B cell (primary cell): ENCODE results near the gene COQ3. TPM values are rescaled to one million over a fixed set of nuclear protein-coding genes. Genes with fewer than 3 reads are reported as not detected.

Experiments
- ATAC-seq: fragments of 200-7000 bp; cut with Tn5 transposase; one replicate; pipeline ENCODE4 v1.10.0; 2021; ENCODE audit warnings: low read depth, mild to moderate bottlenecking, moderate number of reproducible peaks, moderate library complexity
- CTCF ChIA-PET: fragments of 350-600 bp; sonication (Branson Sonifier 250); formaldehyde crosslinking; loops from one replicate; lab custom pipeline; 2021; ENCODE audit warnings: antibody characterized with exemption, inconsistent platforms; lab: Charles Lee
- POLR2A ChIA-PET: fragments of 350-600 bp; sonication (Branson Sonifier 250); formaldehyde crosslinking; loops from one replicate; lab custom pipeline; 2021; ENCODE audit warnings: antibody characterized with exemption; lab: Charles Lee
- DNase-seq: peaks from one replicate; pipeline ENCODE4 v3.0.0; 2013
- H2AFZ ChIP-seq: 2 replicates; pipeline ENCODE4 v1.6.1; 2012; ENCODE audit warnings: mild to moderate bottlenecking, low read depth, low read length; ENCODE audit not compliant: insufficient read depth, poor library complexity, severe bottlenecking
- H3K27ac ChIP-seq, 2 donors: 1 replicate in 1 of 2; 2 replicates in 1 of 2; pipeline ENCODE4 v1.5.1; 2012 to 2013; ENCODE audit warnings: low read length in 2 of 2, mild to moderate bottlenecking in 2 of 2, moderate library complexity in 1 of 2
- H3K27me3 ChIP-seq, 4 experiments: fragments of 200-600 bp in 1 of 4; sonication (generic) in 1 of 4; replicated peaks in 1 of 4; 1 replicate in 2 of 4; 2 replicates in 2 of 4; pipeline versions ENCODE4 v1.6.1 to v1.7.0; 2013 to 2016; ENCODE audit warnings: low read length in 3 of 4, mild to moderate bottlenecking in 2 of 4, mixed read lengths in 1 of 4, moderate library complexity in 1 of 4; ENCODE audit not compliant: insufficient read depth in 4 of 4, control insufficient read depth in 3 of 4; ENCODE audit errors: control extremely low read depth in 1 of 4
- H3K36me3 ChIP-seq, 2 experiments: replicated peaks in 1 of 2; 1 replicate in 1 of 2; 2 replicates in 1 of 2; pipeline versions ENCODE4 v1.6.1 to v1.7.1; 2013; ENCODE audit warnings: low read length in 1 of 2; ENCODE audit not compliant: insufficient read depth in 2 of 2, control insufficient read depth in 1 of 2; ENCODE audit errors: control extremely low read depth in 1 of 2, extremely low read depth in 1 of 2
- H3K4me1 ChIP-seq, 2 donors: fragments of 200-600 bp in 1 of 2; sonication (generic) in 1 of 2; 1 replicate in 1 of 2; 2 replicates in 1 of 2; pipeline versions ENCODE4 v1.5.1 to v1.6.1; 2013 to 2017; ENCODE audit warnings: low read length in 2 of 2; ENCODE audit not compliant: control insufficient read depth in 2 of 2, insufficient read depth in 2 of 2
- H3K4me2 ChIP-seq: replicated peaks from 2 replicates; pipeline ENCODE3; 2012; ENCODE audit warnings: mild to moderate bottlenecking, low read depth, low read length; ENCODE audit not compliant: poor library complexity, severe bottlenecking
- H3K4me3 ChIP-seq, 5 experiments: fragments of 200-600 bp in 1 of 5; sonication (generic) in 1 of 5; 1 replicate in 3 of 5; 2 replicates in 2 of 5; pipeline versions ENCODE4 v1.5.1 to v1.7.0; 2011 to 2016; ENCODE audit warnings: low read length in 4 of 5, mild to moderate bottlenecking in 4 of 5, low read depth in 2 of 5, control low read depth in 1 of 5, moderate library complexity in 1 of 5; ENCODE audit not compliant: insufficient read depth in 1 of 5; ENCODE audit errors: control extremely low read depth in 1 of 5, extremely low read depth in 1 of 5
- H3K79me2 ChIP-seq: fragments of 200-600 bp; sonication (generic); one replicate; pipeline ENCODE4 v1.6.0; 2016; ENCODE audit warnings: low read length; ENCODE audit not compliant: control insufficient read depth, insufficient read depth
- H3K9ac ChIP-seq: fragments of 200-600 bp; sonication (generic); 2 replicates; pipeline ENCODE4 v1.6.1; 2017; ENCODE audit warnings: mild to moderate bottlenecking, low read length, moderate library complexity
- H3K9me3 ChIP-seq, 3 donors: one replicate each; pipeline versions ENCODE4 v1.6.1 to v1.7.1; 2013; ENCODE audit warnings: low read length in 2 of 3; ENCODE audit not compliant: control insufficient read depth in 2 of 3, insufficient read depth in 1 of 3; ENCODE audit errors: control extremely low read depth in 1 of 3
- H4K20me1 ChIP-seq: 2 replicates; pipeline ENCODE4 v1.6.0; 2012; ENCODE audit warnings: mild to moderate bottlenecking, low read length; ENCODE audit not compliant: insufficient read depth, control insufficient read depth, poor library complexity, severe bottlenecking
- H3K27ac Mint-ChIP-seq: one replicate; pipeline ENCODE4 v1.8.0; 2021; ENCODE audit warnings: mixed read lengths
- H3K27me3 Mint-ChIP-seq: one replicate; pipeline ENCODE4 v1.8.0; 2021; ENCODE audit warnings: mixed read lengths
- H3K4me1 Mint-ChIP-seq: one replicate; pipeline ENCODE4 v1.8.0; 2021; ENCODE audit warnings: mixed read lengths
- H3K4me3 Mint-ChIP-seq: one replicate; pipeline ENCODE4 v1.8.0; 2021; ENCODE audit warnings: mixed read lengths
- H3K9me3 Mint-ChIP-seq: one replicate; pipeline ENCODE4 v1.8.0; 2022; ENCODE audit warnings: mixed read lengths; ENCODE audit not compliant: insufficient read depth
- EZH2 ChIP-seq: IDR thresholded peaks from 2 replicates; pipeline ENCODE4 v1.6.1; 2012; ENCODE audit warnings: borderline replicate concordance, low read depth, mild to moderate bottlenecking, moderate library complexity, low read length; ENCODE audit not compliant: insufficient read depth, poor library complexity, severe bottlenecking
- WGBS: methylation state at CpG from one replicate; pipeline ENCODE4 v1.1.5; 2013; ENCODE audit warnings: missing lambda C conversion rate; ENCODE audit not compliant: insufficient coverage; 5-methylcytosine and 5-hydroxymethylcytosine counted together
- intact Hi-C: fragments of 100-400 bp; cut with micrococcal nuclease; formaldehyde crosslinking; loops from one replicate; pipeline ENCODE4 v1.10.0; 2022
- polyA plus RNA-seq: library from polyadenylated mRNA; depleted of rRNA; stranded (reverse); fragments of >200 nt; gene quantifications from 2 replicates; pipeline ENCODE4 v1.2.3, GENCODE V29; 2012
- total RNA-seq, 2 donors: library from RNA; stranded (reverse); fragments of 120-200 nt in 1 of 2; gene quantifications; 1 replicate in 1 of 2; 2 replicates in 1 of 2; pipeline versions ENCODE4 v1.2.3 to v1.2.4, GENCODE V29; 2013 to 2022
- TF ChIP-seq, protein P1 (sequence below): fragments of 200-600 bp; IDR thresholded peaks from one replicate; pipeline ENCODE4 v1.8.0; 2022; ENCODE audit warnings: antibody characterized with exemption, mild to moderate bottlenecking

Gene COQ3
- total and polyA plus RNA-seq, 2 donors (not counting 1 experiment from before 2014, with no cell fraction given) = 2.9 to 3.1 TPM

DNA sequence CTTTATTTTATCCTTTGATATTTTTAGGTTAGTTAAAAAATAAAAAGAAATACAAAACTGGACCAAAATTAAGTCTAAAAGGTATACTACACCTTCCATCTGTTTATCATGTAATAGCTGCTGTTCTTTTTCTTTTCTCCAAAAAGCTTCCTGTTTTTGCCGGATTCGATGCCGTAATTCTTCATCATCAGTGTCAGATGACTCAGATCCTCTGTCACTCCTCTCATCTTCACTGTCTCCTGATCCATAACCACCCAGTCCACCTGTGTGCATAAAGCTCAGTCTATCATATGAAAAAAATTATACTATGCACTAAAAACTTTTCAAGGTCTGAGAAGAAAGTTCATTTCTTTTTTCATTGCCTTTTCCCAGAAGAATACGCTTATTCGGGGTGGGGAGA, 8.5 kb upstream of the COQ3 start:
- Histone ChIP-seq H3K4me3 (no peak overlapping the region), H3K27me3 (no peaks in the 10 kb centered on the region), H3K36me3 (peaks cover 26 to 73% of the 10 kb centered on the region in 2 experiments), H3K4me1 (no peaks in the 10 kb centered on the region), H3K9me3 (no peaks in the 10 kb centered on the region), H4K20me1 (peaks cover 3% of the 10 kb centered on the region), H2AFZ (no peak overlapping the region), H3K79me2 (no peaks in the 10 kb centered on the region), H3K27ac (no peak overlapping the region), H3K9ac (no peak overlapping the region), H3K4me2 (no peak overlapping the region)
- TF ChIP-seq, protein P1, sequence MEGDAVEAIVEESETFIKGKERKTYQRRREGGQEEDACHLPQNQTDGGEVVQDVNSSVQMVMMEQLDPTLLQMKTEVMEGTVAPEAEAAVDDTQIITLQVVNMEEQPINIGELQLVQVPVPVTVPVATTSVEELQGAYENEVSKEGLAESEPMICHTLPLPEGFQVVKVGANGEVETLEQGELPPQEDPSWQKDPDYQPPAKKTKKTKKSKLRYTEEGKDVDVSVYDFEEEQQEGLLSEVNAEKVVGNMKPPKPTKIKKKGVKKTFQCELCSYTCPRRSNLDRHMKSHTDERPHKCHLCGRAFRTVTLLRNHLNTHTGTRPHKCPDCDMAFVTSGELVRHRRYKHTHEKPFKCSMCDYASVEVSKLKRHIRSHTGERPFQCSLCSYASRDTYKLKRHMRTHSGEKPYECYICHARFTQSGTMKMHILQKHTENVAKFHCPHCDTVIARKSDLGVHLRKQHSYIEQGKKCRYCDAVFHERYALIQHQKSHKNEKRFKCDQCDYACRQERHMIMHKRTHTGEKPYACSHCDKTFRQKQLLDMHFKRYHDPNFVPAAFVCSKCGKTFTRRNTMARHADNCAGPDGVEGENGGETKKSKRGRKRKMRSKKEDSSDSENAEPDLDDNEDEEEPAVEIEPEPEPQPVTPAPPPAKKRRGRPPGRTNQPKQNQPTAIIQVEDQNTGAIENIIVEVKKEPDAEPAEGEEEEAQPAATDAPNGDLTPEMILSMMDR = no peak
- TF ChIP-seq EZH2 = no peak
- Mint-ChIP-seq H3K4me3 (no peak overlapping the region), H3K27ac (no peak overlapping the region), H3K4me1 (no peaks in the 10 kb centered on the region), H3K27me3 (no peaks in the 10 kb centered on the region), H3K9me3 (no peaks in the 10 kb centered on the region)
- DNase-seq (no peak), ATAC-seq (no peak)
- intact Hi-C loops = loop anchor here (2.0 kb wide), 1 partner anchor 14 kb away; no protein-coding TSS in a partner anchor
- ChIA-PET CTCF (no interaction called here), POLR2A (no interaction called here)
- 97% methylated on average over 3 of the region's 5 CpGs for WGBS

DNA sequence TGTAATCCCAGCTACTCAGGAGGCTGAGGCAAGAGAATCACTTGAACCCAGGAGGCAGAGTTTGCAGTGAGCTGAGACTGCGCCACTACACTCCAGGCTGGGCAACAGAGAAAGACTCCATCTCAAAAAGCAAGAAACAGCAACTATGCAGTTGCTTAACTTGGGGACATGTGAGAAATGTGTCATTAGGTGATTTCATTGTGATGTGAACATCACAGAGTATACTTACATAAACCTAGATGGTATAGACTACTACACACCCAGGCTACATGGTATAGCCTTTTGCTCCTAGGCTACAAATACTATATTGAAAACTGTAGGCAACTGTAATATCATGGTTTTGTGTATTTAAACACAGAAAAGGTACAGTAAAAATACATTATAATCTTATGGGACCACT, 3.3 kb upstream of the COQ3 start:
- intact Hi-C loops = no loop called here
- Histone ChIP-seq H3K4me3 (no peak overlapping the region), H3K9me3 (no peaks in the 10 kb centered on the region), H3K4me1 (peaks cover 5 to 12% of the 10 kb centered on the region in 2 donors), H3K4me2 (no peak overlapping the region), H2AFZ (no peak overlapping the region), H4K20me1 (no peaks in the 10 kb centered on the region), H3K36me3 (peaks cover 12 to 29% of the 10 kb centered on the region in 2 experiments), H3K27ac (no peak overlapping the region), H3K27me3 (no peaks in the 10 kb centered on the region), H3K79me2 (no peaks in the 10 kb centered on the region), H3K9ac (no peak overlapping the region)
- DNase-seq (no peak), ATAC-seq (no peak)
- H3K4me3 Mint-ChIP-seq = no peak overlapping the region
- no peaks in the 10 kb centered on the region for H3K27me3 Mint-ChIP-seq
- TF ChIP-seq, protein P1 = no peak
- no peak for TF ChIP-seq EZH2
- ChIA-PET CTCF (interaction anchor here (0.8 kb wide), 1 partner anchor 9 kb away, joined by 4 read pairs; no protein-coding TSS in a partner anchor), POLR2A (interaction anchor here (0.6 kb wide), 1 partner anchor 17 kb away, joined by 4 read pairs; no protein-coding TSS in a partner anchor)
- no CpG with 5 or more reads among the region's 1 CpG for WGBS
- peaks cover 13% of the 10 kb centered on the region for H3K4me1 Mint-ChIP-seq
- H3K27ac Mint-ChIP-seq = no peak overlapping the region
- no peaks in the 10 kb centered on the region for H3K9me3 Mint-ChIP-seq
